Kidney epithelial cell (primary cell): Measurements from ENCODE around the gene CTSK. TPM values are rescaled to one million over a fixed set of nuclear protein-coding genes. Genes with fewer than 3 reads are reported as not detected.

ENCODE experiments used
- DNase-seq: peaks from one replicate; pipeline ENCODE4 v3.0.0-alpha.2; 2010; ENCODE audit warnings: low read depth
- H3K27me3 ChIP-seq: 2 replicates; pipeline ENCODE4 v1.6.0; 2011; ENCODE audit warnings: low read length; ENCODE audit not compliant: control insufficient read depth, insufficient read depth
- H3K36me3 ChIP-seq: 2 replicates; pipeline ENCODE4 v1.5.1; 2011; ENCODE audit warnings: low read length; ENCODE audit not compliant: control insufficient read depth, insufficient read depth
- H3K4me3 ChIP-seq: 2 replicates; pipeline ENCODE4 v1.5.1; 2011; ENCODE audit warnings: low read depth, mild to moderate bottlenecking, control low read depth, low read length
- CTCF ChIP-seq: IDR thresholded peaks from 2 replicates; pipeline ENCODE4 v1.5.1; 2011; ENCODE audit warnings: mild to moderate bottlenecking, moderate library complexity, low read length, control low read depth, inconsistent platforms; ENCODE audit not compliant: insufficient read depth, poor library complexity, severe bottlenecking
- total RNA-seq: library from RNA; depleted of rRNA; stranded (reverse); fragments of >200 nt; gene quantifications from 2 replicates; pipeline ENCODE4 v1.2.3, GENCODE V29; 2015

The CTSK gene
- total RNA-seq, 1 donor from 2014 or later: 4.0 TPM

GRCh38 chr1:150748878-150749719 is 59.0 kb downstream of the CTSK start:
- no peak for TF ChIP-seq CTCF
- DNase-seq: no peak
- Histone ChIP-seq H3K36me3 (no peaks in the 10 kb centered on the region), H3K27me3 (no peaks in the 10 kb centered on the region), H3K4me3 (no peak overlapping the region)

Other genes starting within 250 kb of the CTSK start
- 206 and 222 TPM in 2 replicates for gene MCL1, start 228.7 kb downstream of the CTSK start, total RNA-seq
- 80.9 and 178 TPM in 2 replicates for gene ENSA, start 178.6 kb downstream of the CTSK start, total RNA-seq
- 18.2 and 23.6 TPM in 2 replicates for gene GOLPH3L, start 111.1 kb downstream of the CTSK start, total RNA-seq
- not detected in 2 replicates for gene HORMAD1, start 87.4 kb downstream of the CTSK start, total RNA-seq
- gene CTSS, start 42.5 kb downstream of the CTSK start, total RNA-seq: 9.0 and 12.2 TPM in 2 replicates
- gene ARNT, start 68.3 kb upstream of the CTSK start, total RNA-seq: 17.5 and 24.3 TPM in 2 replicates
- not detected in 2 replicates for gene CTXND2, start 78.9 kb upstream of the CTSK start, total RNA-seq
- gene SETDB1, start 118.1 kb upstream of the CTSK start, total RNA-seq: 24.2 and 25.5 TPM in 2 replicates
- 138 and 143 TPM in 2 replicates for gene CERS2, start 166.6 kb upstream of the CTSK start, total RNA-seq
- 0.21 and 1.3 TPM in 2 replicates for gene ANXA9, start 174.0 kb upstream of the CTSK start, total RNA-seq
- gene MINDY1, start 198.6 kb upstream of the CTSK start, total RNA-seq: 7.7 and 8.4 TPM in 2 replicates
- gene PRUNE1, start 200.2 kb upstream of the CTSK start, total RNA-seq: 12.1 and 15.8 TPM in 2 replicates
- gene BNIPL, start 228.3 kb upstream of the CTSK start, total RNA-seq: 0.17 TPM in 1 of 2 replicates, not detected in the other
- 0.71 and 3.0 TPM in 2 replicates for gene C1orf56, start 239.5 kb upstream of the CTSK start, total RNA-seq